PC-3 (cell line): ENCODE results near the gene GAMT.

Experiments used
- EZH2 ChIP-seq: fragments of 300-600 bp; sonication (generic); IDR thresholded peaks from one replicate; pipeline ENCODE4 v1.6.1; 2017; ENCODE audit warnings: antibody characterized with exemption, mild to moderate bottlenecking, low read length; ENCODE audit not compliant: unreplicated experiment
- EZH2phosphoT487 ChIP-seq: fragments of 300-600 bp; sonication (generic); IDR thresholded peaks from 2 replicates; pipeline ENCODE4 v1.6.1; 2018; ENCODE audit warnings: mild to moderate bottlenecking, antibody characterized with exemption, low read length, borderline replicate concordance
- TF ChIP-seq, protein P1 (sequence below): fragments of 300-600 bp; sonication (generic); conservative IDR thresholded peaks from 2 replicates; pipeline ENCODE4 v1.5.1; 2017; ENCODE audit warnings: antibody characterized with exemption, low read depth, mild to moderate bottlenecking, low read length

DNA sequence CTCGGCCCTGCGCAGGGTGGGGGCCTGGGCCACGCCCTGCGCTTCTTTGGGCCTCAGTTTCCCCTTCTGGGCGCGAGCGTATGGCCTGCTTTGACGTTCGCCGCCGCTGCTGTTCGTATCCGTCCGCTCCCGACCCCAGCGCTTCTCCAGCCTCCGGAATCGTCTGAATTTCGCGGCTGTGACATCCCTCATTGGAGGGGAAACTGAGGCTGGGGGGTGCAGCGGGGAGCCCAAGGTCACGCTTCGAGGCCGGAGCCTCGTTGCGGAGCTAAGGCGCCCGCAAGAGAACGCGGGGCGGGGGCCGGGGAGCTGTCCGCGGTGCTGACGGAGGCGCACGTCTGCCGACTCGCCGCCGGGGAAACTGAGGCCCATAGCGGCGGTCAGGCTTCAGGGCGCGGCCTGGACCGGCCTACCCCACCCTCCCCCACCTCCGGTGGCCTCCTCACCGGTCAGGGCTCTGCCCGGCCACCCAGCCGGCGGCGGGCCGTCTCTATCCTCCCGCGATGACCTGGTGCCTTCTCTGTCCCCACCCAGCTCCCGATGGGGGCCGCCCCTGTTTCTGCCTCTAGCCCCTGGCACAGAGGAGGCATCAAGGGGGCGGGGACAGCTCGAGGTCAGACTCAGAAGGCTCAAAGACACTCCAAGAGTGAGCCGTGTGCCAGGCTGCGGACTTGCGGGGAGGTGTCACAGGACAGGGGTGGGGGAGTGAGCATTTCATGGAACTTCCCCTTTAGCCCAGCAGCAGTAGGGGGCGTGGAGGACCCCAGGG lies 45.6 kb upstream of the GAMT start:
- TF ChIP-seq, protein P1, sequence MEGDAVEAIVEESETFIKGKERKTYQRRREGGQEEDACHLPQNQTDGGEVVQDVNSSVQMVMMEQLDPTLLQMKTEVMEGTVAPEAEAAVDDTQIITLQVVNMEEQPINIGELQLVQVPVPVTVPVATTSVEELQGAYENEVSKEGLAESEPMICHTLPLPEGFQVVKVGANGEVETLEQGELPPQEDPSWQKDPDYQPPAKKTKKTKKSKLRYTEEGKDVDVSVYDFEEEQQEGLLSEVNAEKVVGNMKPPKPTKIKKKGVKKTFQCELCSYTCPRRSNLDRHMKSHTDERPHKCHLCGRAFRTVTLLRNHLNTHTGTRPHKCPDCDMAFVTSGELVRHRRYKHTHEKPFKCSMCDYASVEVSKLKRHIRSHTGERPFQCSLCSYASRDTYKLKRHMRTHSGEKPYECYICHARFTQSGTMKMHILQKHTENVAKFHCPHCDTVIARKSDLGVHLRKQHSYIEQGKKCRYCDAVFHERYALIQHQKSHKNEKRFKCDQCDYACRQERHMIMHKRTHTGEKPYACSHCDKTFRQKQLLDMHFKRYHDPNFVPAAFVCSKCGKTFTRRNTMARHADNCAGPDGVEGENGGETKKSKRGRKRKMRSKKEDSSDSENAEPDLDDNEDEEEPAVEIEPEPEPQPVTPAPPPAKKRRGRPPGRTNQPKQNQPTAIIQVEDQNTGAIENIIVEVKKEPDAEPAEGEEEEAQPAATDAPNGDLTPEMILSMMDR = no peak
- TF ChIP-seq EZH2 (no peak), EZH2phosphoT487 (no peak)
